SK-N-SH (cell line): ENCODE data around the gene BRINP2.

Experiments used
- ELF1 ChIP-seq: IDR thresholded peaks from 2 replicates; pipeline ENCODE4 v1.4.0; 2012
- EP300 ChIP-seq, 2 experiments: IDR thresholded peaks; 2 replicates each; pipeline versions ENCODE4 v1.4.0 to v1.6.1; 2012; ENCODE audit warnings: borderline replicate concordance in 1 of 2, low read depth in 1 of 2, low read length in 1 of 2
- EZH2phosphoT487 ChIP-seq: fragments of 200-600 bp; sonication (generic); IDR thresholded peaks from 2 replicates; pipeline ENCODE4 v1.6.1; 2017; ENCODE audit warnings: low read depth, mixed run types, mild to moderate bottlenecking, antibody characterized with exemption, moderate library complexity, borderline replicate concordance
- MXI1 ChIP-seq: IDR thresholded peaks from 2 replicates; pipeline ENCODE4 v1.6.1; 2012; ENCODE audit warnings: mild to moderate bottlenecking, low read depth, low read length, improper control_type of control experiment
- NFIC ChIP-seq: IDR thresholded peaks from 2 replicates; pipeline ENCODE4 v1.4.0; 2012; ENCODE audit warnings: borderline replicate concordance
- POLR2AphosphoS5 ChIP-seq: IDR thresholded peaks from 2 replicates; pipeline ENCODE4 v1.6.1; 2012; ENCODE audit warnings: low read depth, low read length
- RAD21 ChIP-seq: IDR thresholded peaks from 2 replicates; pipeline ENCODE4 v1.6.1; 2012; ENCODE audit warnings: mild to moderate bottlenecking, low read length
- RFX5 ChIP-seq: IDR thresholded peaks from 2 replicates; pipeline ENCODE4 v1.6.1; 2012; ENCODE audit warnings: mild to moderate bottlenecking, improper control_type of control experiment, low read length
- SMC3 ChIP-seq: IDR thresholded peaks from 2 replicates; pipeline ENCODE4 v1.6.1; 2012; ENCODE audit warnings: low read depth, low read length, improper control_type of control experiment
- TF ChIP-seq, protein P1 (sequence below): fragments of 200-600 bp; sonication (generic); IDR thresholded peaks from 2 replicates; pipeline ENCODE4 v1.6.1; 2017; ENCODE audit warnings: antibody characterized with exemption, mild to moderate bottlenecking, moderate library complexity
- TF ChIP-seq, protein P2 (sequence below): fragments of 150-350 bp; IDR thresholded peaks from 2 replicates; pipeline ENCODE4 v1.6.1; 2016; ENCODE audit warnings: mild to moderate bottlenecking, low read depth, low read length
- TF ChIP-seq, protein P3 (sequence below): IDR thresholded peaks from 2 replicates; pipeline ENCODE4 v1.4.0; 2012; ENCODE audit warnings: low read depth

DNA sequence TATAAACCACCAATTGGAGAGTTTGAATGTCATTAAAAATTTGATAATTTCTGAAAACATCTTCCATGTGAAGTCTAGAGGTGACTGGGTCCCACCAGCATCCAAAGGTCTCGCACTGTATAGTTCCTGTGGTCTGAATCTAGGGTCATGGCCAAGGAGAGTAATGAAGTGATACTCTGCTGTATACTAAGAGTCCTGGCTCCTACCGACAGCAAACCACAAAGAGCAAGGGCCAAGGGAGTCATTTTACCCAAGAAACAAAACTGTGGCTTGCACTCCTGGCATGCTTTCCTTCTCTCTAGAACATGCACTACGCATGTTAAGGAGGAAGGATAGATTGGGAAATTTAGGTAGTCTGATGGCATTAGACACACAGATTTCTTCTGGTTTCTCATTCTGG lies 115.6 kb downstream of the BRINP2 start:
- TF ChIP-seq, protein P1, sequence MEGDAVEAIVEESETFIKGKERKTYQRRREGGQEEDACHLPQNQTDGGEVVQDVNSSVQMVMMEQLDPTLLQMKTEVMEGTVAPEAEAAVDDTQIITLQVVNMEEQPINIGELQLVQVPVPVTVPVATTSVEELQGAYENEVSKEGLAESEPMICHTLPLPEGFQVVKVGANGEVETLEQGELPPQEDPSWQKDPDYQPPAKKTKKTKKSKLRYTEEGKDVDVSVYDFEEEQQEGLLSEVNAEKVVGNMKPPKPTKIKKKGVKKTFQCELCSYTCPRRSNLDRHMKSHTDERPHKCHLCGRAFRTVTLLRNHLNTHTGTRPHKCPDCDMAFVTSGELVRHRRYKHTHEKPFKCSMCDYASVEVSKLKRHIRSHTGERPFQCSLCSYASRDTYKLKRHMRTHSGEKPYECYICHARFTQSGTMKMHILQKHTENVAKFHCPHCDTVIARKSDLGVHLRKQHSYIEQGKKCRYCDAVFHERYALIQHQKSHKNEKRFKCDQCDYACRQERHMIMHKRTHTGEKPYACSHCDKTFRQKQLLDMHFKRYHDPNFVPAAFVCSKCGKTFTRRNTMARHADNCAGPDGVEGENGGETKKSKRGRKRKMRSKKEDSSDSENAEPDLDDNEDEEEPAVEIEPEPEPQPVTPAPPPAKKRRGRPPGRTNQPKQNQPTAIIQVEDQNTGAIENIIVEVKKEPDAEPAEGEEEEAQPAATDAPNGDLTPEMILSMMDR: no peak
- TF ChIP-seq, protein P2, sequence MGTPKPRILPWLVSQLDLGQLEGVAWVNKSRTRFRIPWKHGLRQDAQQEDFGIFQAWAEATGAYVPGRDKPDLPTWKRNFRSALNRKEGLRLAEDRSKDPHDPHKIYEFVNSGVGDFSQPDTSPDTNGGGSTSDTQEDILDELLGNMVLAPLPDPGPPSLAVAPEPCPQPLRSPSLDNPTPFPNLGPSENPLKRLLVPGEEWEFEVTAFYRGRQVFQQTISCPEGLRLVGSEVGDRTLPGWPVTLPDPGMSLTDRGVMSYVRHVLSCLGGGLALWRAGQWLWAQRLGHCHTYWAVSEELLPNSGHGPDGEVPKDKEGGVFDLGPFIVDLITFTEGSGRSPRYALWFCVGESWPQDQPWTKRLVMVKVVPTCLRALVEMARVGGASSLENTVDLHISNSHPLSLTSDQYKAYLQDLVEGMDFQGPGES: no peak
- no peak for TF ChIP-seq RAD21
- no peak for TF ChIP-seq EZH2phosphoT487
- no peak for TF ChIP-seq NFIC
- TF ChIP-seq POLR2AphosphoS5: no peak
- TF ChIP-seq RFX5: no peak
- TF ChIP-seq, protein P3, sequence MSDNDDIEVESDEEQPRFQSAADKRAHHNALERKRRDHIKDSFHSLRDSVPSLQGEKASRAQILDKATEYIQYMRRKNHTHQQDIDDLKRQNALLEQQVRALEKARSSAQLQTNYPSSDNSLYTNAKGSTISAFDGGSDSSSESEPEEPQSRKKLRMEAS: no peak
- TF ChIP-seq ELF1: no peak
- no peak for TF ChIP-seq MXI1
- TF ChIP-seq EP300 (IDR thresholded peaks at IDR 0.05; ENCODE audit: borderline replicate concordance in 1 of 2, low read depth in 1 of 2, low read length in 1 of 2): no peak
- TF ChIP-seq SMC3: no peak
